ENCODE results near the gene AMOTL1.

- TF ChIP-seq EZH2phosphoT487 (IDR thresholded peaks at IDR 0.05; ENCODE audit: borderline replicate concordance, low read depth) (no peak), PBX3 (IDR thresholded peaks at IDR 0.05) (no peak), NFIC (IDR thresholded peaks at IDR 0.05; ENCODE audit: borderline replicate concordance) (no peak), CTCF (IDR thresholded peaks at IDR 0.05) (no peak), SMC3 (IDR thresholded peaks at IDR 0.05; ENCODE audit: low read depth, low read length) (no peak), USF2 (IDR thresholded peaks at IDR 0.05; ENCODE audit: borderline replicate concordance, low read depth, low read length) (no peak), MAX (IDR thresholded peaks at IDR 0.05; ENCODE audit: low read depth) (no peak), ELF1 (IDR thresholded peaks at IDR 0.05) (no peak)
Measured at GRCh38 chr11:94781837-94782236, 13.7 kb downstream of the AMOTL1 start.
